Liver (tissue), 3 donors: ENCODE results near the gene TBX2.

Experiments
- EGR1 ChIP-seq, 2 donors: IDR thresholded peaks; 2 replicates each; pipeline ENCODE4 v1.6.1; 2016 to 2018; ENCODE audit warnings: antibody characterized with exemption in 2 of 2, low read depth in 2 of 2
- HNF4A ChIP-seq, 2 donors: conservative IDR thresholded peaks; 2 replicates each; pipeline ENCODE4 v1.6.1; 2016; ENCODE audit warnings: antibody characterized with exemption in 2 of 2, mild to moderate bottlenecking in 2 of 2
- JUND ChIP-seq, 2 donors: IDR thresholded peaks; 2 replicates each; pipeline ENCODE4 v1.6.1; 2016; ENCODE audit warnings: antibody characterized with exemption in 2 of 2
- TAF1 ChIP-seq: conservative IDR thresholded peaks from 2 replicates; pipeline ENCODE4 v1.6.1; 2016; ENCODE audit warnings: antibody characterized with exemption, mild to moderate bottlenecking
- YY1 ChIP-seq: IDR thresholded peaks from 2 replicates; pipeline ENCODE4 v1.6.1; 2016; ENCODE audit warnings: antibody characterized with exemption, mild to moderate bottlenecking
- TF ChIP-seq, protein P1 (sequence below): IDR thresholded peaks from 2 replicates; pipeline ENCODE4 v1.6.1; 2016; ENCODE audit warnings: antibody characterized with exemption
- TF ChIP-seq, protein P2 (sequence below): fragments of 150-350 bp; IDR thresholded peaks from 2 replicates; pipeline ENCODE4 v1.5.1; 2017; ENCODE audit warnings: improper control_type of control experiment, low read depth, low read length; ENCODE audit not compliant: missing input control
- donor health status: healthy.
- donor health status: healthy.

DNA sequence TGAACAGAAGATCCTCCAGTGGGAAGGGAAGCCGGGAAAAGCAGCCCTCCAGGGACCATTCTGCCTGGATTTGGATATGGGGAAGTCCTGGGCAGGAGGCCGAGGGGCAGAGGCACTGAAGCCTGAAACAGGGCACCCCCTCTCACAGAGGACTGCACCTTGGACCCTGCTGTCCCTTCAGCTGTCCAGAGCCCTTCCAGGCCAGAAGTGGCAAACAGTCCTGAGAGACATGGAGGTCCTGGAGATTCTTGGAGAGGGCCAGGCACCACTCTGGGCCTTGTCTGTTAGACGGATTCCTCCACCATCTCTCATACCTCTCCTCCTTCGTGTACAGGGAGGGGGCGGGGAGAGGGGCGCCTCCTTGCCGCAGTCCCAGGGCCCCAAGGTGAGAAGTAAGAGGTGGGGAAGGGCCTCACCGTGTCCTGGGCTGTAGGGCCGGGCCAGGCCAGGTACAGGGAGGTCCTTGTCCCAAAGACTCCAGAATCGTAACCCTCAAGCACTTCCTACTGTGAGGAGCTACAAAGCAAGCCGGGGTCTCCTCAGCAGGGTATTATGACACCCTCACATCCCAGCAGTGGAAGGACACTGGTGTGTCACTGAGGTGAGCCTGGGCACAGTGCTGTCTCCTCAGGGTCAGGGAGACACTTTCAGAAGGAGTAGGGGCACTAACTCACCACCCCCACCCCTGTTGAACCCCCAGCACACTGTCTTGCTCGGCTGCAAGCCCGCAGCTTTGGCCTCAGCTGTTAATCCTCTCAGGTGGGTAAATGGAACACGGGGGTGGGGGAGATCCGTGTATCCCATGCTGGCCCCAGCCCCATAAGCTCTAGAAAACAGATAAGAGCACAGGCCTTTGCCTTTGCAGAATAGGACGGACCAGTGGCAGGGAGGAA is 16.6 kb upstream of the TBX2 start:
- TF ChIP-seq, protein P1, sequence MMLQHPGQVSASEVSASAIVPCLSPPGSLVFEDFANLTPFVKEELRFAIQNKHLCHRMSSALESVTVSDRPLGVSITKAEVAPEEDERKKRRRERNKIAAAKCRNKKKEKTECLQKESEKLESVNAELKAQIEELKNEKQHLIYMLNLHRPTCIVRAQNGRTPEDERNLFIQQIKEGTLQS = no peak
- TF ChIP-seq YY1 (no peak), HNF4A (conservative IDR thresholded peaks at IDR 0.05) (no peak), JUND (IDR thresholded peaks at IDR 0.05) (no peak), EGR1 (IDR thresholded peaks at IDR 0.05; ENCODE audit: low read depth in 2 of 2) (no peak), TAF1 (no peak)
- TF ChIP-seq, protein P2, sequence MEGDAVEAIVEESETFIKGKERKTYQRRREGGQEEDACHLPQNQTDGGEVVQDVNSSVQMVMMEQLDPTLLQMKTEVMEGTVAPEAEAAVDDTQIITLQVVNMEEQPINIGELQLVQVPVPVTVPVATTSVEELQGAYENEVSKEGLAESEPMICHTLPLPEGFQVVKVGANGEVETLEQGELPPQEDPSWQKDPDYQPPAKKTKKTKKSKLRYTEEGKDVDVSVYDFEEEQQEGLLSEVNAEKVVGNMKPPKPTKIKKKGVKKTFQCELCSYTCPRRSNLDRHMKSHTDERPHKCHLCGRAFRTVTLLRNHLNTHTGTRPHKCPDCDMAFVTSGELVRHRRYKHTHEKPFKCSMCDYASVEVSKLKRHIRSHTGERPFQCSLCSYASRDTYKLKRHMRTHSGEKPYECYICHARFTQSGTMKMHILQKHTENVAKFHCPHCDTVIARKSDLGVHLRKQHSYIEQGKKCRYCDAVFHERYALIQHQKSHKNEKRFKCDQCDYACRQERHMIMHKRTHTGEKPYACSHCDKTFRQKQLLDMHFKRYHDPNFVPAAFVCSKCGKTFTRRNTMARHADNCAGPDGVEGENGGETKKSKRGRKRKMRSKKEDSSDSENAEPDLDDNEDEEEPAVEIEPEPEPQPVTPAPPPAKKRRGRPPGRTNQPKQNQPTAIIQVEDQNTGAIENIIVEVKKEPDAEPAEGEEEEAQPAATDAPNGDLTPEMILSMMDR = no peak
